Measurements from ENCODE around the gene CEMIP. TPM values are rescaled to one million over a fixed set of nuclear protein-coding genes. Genes with fewer than 3 reads are reported as not detected.

CEMIP gene
- total RNA-seq, 1 donor from 2014 or later, result 0.44 TPM

DNA sequence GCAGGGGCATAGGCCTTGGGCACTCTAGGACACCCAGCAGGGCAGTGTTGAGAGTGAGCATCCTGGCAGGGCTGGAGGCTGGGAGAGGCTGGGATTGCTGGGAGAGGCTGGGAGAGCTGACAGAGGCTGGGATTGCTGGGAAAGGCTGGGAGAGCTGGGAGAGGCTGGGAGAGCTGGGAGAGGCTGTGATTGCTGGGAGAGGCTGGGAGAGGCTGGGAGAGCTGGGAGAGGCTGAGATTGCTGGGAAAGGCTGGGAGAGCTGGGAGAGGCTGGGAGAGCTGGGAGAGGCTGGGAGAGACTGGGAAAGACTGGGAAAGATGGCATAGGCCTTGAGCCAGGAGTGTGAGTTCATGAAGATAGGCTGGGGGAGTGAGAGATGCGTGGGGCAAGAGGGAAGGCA is 132.7 kb downstream of the CEMIP start:
- no peaks in the 10 kb centered on the region for H3K9me3 ChIP-seq (replicated peaks)
- no peaks in the 10 kb centered on the region for H3K4me1 ChIP-seq
- H3K4me3 ChIP-seq, result no peak overlapping the region
- no peaks in the 10 kb centered on the region for H3K27me3 ChIP-seq (ENCODE audit: low read depth)
- H3K27ac ChIP-seq (replicated peaks), result no peak overlapping the region
- DNase-seq, result no peak
- peaks cover 20% of the 10 kb centered on the region for H3K36me3 ChIP-seq
- intact Hi-C loops (cut with micrococcal nuclease), result no loop called here
- TF ChIP-seq, protein P1, sequence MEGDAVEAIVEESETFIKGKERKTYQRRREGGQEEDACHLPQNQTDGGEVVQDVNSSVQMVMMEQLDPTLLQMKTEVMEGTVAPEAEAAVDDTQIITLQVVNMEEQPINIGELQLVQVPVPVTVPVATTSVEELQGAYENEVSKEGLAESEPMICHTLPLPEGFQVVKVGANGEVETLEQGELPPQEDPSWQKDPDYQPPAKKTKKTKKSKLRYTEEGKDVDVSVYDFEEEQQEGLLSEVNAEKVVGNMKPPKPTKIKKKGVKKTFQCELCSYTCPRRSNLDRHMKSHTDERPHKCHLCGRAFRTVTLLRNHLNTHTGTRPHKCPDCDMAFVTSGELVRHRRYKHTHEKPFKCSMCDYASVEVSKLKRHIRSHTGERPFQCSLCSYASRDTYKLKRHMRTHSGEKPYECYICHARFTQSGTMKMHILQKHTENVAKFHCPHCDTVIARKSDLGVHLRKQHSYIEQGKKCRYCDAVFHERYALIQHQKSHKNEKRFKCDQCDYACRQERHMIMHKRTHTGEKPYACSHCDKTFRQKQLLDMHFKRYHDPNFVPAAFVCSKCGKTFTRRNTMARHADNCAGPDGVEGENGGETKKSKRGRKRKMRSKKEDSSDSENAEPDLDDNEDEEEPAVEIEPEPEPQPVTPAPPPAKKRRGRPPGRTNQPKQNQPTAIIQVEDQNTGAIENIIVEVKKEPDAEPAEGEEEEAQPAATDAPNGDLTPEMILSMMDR (IDR thresholded peaks at IDR 0.05; ENCODE audit: borderline replicate concordance), result no peak

DNA sequence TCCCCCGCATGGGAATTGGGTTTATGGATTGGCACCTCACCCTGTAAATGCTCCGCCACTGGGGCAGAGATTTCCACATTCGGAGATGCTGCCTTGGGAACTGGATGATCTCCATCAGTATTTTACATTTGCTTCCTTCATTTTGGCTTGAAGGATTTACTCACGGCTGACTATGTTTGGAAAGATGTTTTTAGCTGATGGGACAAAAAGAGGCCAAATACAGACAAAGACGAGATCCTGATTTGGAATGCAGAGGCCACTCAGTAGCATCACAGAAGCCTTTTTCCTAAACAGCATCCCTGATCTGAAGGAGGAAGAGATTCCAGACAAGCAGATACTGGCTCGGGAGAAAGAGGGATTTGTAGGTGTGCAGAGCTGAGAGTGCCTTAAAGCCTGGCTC is 133.5 kb downstream of the CEMIP start:
- Histone ChIP-seq H3K27me3 (ENCODE audit: low read depth) (no peaks in the 10 kb centered on the region), H3K4me1 (no peaks in the 10 kb centered on the region), H3K36me3 (peaks cover 20% of the 10 kb centered on the region), H3K4me3 (no peak overlapping the region), H3K9me3 (replicated peaks) (no peaks in the 10 kb centered on the region), H3K27ac (replicated peaks) (no peak overlapping the region)
- intact Hi-C loops (cut with micrococcal nuclease), result no loop called here
- DNase-seq, result no peak
- TF ChIP-seq, protein P1 (IDR thresholded peaks at IDR 0.05; ENCODE audit: borderline replicate concordance), result no peak

DNA sequence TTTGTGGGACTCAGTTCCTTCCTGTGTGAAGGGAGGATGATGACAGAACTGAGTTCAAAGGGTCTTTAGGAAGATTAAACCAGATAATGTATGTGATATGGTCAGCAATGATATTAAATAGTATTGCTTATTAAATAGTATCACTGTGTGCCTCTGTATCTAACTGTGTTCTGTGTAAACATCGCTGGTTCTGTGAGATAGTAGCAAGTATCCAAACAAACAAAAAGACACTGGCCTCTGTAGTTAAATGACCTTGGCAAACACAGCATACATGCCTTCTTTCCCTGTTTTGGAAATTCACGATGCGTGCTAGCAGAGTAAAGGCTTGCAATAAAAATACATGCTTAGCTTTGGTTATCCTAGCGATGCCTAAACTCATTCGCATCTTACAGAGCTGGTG is 134.4 kb downstream of the CEMIP start:
- TF ChIP-seq, protein P1 (IDR thresholded peaks at IDR 0.05; ENCODE audit: borderline replicate concordance), result no peak
- Histone ChIP-seq H3K27ac (replicated peaks) (no peak overlapping the region), H3K9me3 (replicated peaks) (no peaks in the 10 kb centered on the region), H3K27me3 (ENCODE audit: low read depth) (no peaks in the 10 kb centered on the region), H3K4me1 (no peaks in the 10 kb centered on the region), H3K36me3 (peaks cover 17% of the 10 kb centered on the region), H3K4me3 (no peak overlapping the region)
- no peak for DNase-seq
- intact Hi-C loops (cut with micrococcal nuclease), result no loop called here

DNA sequence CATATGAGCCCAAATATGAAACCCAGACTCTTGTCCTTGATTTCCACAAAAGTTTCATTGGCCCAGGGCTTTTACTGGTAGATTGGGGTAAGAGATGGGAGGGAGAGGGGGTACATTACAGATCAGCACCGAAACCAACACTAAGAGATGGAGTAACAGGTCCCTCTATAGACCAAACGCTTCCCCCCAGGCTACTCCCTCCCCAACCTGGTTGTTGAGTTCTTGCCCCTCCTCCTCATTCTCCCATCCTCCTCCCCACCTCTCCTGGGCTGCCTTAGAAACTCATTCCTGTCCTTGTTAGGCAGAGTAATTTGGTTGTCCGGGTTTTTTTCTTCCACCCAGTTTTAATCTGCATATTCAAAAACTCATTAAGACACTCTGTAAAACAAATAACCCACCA is 136.3 kb downstream of the CEMIP start:
- H3K27ac ChIP-seq (replicated peaks), result no peak overlapping the region
- intact Hi-C loops (cut with micrococcal nuclease), result no loop called here
- no peak for DNase-seq
- no peaks in the 10 kb centered on the region for H3K4me1 ChIP-seq
- H3K27me3 ChIP-seq (ENCODE audit: low read depth), result no peaks in the 10 kb centered on the region
- peaks cover under 1% of the 10 kb centered on the region for H3K36me3 ChIP-seq
- H3K9me3 ChIP-seq (replicated peaks), result no peaks in the 10 kb centered on the region
- TF ChIP-seq, protein P1 (IDR thresholded peaks at IDR 0.05; ENCODE audit: borderline replicate concordance), result no peak
- no peak overlapping the region for H3K4me3 ChIP-seq

DNA sequence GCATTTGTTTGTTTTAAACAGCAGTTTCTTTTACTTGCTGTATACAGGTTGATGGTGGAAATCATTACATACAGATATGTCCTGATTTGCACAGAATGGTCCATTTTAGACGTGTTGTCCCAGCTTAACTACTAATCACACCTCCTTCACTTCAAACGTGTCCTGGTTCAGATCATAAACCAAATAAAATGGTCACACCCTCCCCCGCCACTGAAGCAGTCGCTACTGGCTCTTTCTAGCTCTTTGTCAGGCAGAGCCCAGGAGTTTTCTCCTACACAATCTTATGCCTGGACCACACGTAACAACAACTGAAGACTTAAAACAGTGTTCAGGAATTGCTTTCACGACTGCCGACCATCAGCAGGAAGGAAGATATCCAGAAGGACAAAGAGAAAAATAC is 136.9 kb downstream of the CEMIP start:
- H3K4me1 ChIP-seq, result no peaks in the 10 kb centered on the region
- no peak for DNase-seq
- no peak overlapping the region for H3K4me3 ChIP-seq
- H3K27me3 ChIP-seq (ENCODE audit: low read depth), result no peaks in the 10 kb centered on the region
- intact Hi-C loops (cut with micrococcal nuclease), result no loop called here
- TF ChIP-seq, protein P1 (IDR thresholded peaks at IDR 0.05; ENCODE audit: borderline replicate concordance), result no peak
- H3K27ac ChIP-seq (replicated peaks), result no peak overlapping the region
- H3K9me3 ChIP-seq (replicated peaks), result no peaks in the 10 kb centered on the region
- no peaks in the 10 kb centered on the region for H3K36me3 ChIP-seq

All from left ventricle myocardium inferior (tissue), 1 donor.